ENCODE results near the gene IER3.
"Not testable (repeated sequence)": the region's sequence is repeated elsewhere in the genome, so short reads cannot be mapped to it uniquely, and the experiment has no call there.

The IER3 gene

GRCh38 chr6:30722280-30723112, 21.9 kb downstream of the IER3 start:
- DNase-seq, result peak; percentile 58 to 84 (median 69)

DNA sequence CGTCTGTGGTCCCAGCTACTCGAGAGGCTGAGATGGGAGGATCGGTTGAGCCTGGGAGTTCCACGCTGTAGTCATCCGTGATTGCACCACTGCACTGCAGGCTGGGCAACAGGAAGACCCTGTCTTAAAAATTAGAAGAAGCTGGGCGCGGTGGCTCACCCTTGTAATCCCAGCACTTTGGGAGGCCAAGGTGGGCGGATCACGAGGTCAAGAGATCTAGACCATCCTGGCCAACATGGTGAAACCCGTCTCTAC, 22.4 kb downstream of the IER3 start:
- DNase-seq, result not testable (repeated sequence)

- DNase-seq, result peak; percentile 89 to 93 (median 91)
Measured at GRCh38 chr6:30721198-30722024, 22.9 kb downstream of the IER3 start.

DNA sequence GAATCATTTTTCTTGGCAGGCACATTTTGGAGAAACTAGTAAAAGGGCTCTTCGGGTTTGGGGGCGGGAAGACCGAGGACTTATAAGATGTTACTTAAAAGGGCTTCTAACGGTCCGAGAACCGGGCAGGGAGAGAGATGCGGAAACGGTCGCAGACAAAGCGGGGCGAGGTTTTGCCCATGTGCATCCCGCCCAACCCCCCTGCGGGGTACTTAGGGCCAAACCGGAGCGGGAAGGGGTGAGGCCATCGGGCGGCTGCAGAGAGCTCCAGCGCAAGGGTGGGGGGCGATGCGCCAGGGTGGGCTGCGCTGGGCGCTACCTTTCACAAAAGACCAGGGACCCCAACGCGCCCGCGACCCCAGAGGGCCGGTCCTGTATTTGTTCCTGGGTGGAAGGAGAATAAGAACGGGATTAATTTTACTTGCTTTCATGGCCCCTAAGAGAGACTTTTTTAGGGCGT, 23.6 kb downstream of the IER3 start:
- peak; percentile 64 to 88 (median 78) for DNase-seq

DNA sequence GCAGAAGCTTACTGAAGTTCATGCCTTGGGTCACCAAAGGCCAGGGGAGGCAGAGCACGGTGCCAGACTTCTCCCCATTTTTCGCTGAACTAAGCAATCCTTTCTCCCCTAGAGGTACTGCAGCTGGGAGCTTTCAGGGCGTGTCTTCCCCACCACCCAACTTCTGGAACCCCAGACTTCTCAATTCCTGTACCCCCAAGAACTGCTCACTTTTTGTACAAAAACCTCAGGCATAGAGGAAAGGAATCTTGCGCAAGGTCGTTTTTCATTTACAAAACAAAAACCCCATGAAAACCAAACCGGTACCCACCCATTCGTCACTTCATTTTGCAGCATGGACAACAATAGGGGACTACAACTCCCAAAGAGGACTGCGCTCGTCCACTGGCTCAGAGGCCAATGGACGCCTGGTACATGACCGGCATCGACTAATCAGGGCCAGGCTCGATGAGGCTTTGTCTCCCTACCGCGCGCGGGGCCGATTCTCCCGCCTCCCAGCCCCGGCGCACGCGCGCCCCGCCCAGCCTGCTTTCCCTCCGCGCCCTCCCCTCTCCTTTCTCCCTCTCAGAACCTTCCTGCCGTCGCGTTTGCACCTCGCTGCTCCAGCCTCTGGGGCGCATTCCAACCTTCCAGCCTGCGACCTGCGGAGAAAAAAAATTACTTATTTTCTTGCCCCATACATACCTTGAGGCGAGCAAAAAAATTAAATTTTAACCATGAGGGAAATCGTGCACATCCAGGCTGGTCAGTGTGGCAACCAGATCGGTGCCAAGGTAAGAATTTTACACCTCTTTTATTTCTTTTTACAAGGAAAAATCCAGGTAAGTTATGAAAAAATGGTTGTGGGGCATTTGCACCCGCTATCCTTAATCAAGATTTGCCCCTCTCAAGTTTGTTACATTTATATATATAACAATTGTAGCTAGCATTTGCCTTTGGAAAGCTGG, 24.3 kb downstream of the IER3 start, which contains the start of gene TUBB:
Gene TUBB (plus strand): TSS at position 562 of the 947 bp plus-strand sequence. CDS start 155 bp downstream, at position 717.
- peak; percentile 95 to 99 (median 95) for DNase-seq

DNA sequence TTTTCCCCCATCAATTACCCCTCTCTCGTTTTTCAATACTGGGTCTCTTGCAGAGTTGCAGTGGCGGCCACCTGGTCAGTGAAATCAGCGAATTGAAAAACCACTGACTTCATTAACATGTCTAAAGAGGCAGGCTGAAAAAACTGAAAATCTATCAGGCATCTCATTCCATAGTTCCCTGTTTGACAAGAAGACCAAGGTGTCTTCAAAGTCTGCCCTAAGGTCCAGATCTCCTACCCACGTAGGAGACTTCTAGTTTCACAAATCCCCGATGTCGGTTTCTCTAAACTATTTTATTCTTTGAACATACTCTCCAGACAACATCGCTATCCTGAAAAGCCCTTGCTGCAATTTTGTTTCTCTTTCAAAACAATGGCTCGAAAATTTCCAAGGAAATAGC, 25.0 kb downstream of the IER3 start:
- DNase-seq, result peak in 1 of 3 experiments; percentile 81

GRCh38 chr6:30717845-30718720, 26.3 kb downstream of the IER3 start:
- not testable (repeated sequence) for DNase-seq

DNA sequence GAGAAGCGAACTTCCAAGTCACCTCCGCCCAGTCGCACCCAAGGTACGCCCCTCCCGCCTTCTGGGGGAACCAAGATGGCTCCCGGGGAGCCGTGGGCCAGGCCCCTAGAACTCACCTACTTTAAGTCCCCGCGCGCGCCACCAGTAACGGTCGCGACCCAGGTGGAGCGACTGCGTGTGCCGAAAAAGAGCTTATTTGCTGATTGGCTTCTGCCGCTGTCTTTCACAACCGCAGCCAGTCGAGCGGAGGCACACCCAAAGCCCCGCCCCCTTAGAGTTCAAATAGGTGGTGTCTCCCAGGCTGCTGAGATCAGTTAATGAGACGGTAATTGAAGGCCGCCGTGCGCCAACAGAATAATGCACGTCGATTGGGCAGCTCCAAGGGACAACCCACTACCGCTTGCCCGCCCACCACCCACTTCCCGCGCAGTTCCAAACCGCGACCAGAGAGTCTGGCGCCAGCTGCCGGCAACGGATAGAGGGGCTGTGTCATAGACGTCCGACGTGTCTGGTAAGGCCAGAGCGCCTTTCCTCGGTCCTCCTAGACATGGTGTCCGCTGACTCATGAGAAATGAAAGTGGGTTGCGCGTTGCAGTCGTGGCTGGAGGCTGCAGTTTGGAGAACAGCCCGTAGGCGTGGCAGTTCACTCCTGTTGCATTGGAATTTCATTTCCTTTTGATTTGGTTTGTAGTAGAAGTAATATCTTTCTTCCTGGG, 27.1 kb downstream of the IER3 start, which contains the start of gene MDC1:
Gene MDC1 (minus strand): TSS at position 153 of the 716 bp plus-strand sequence. CDS start 2,106 bp downstream, outside the sequence.
- DNase-seq, result peak; percentile 97 to 99 (median 99)

DNA sequence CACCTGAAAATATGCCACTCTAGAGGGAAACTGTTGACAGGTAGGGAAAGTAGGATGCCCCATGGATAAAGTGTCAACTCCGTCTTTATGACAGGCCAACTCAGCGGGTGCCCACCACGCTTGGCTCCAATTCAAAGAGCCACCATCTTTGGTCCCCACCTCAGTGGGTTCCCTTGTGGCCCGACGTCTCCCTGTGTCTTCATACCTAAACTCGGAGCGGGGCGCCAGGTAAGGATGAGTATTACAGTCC, 27.5 kb downstream of the IER3 start:
- no peak for DNase-seq

- no peak for DNase-seq
Measured at GRCh38 chr6:30714263-30714662, 30.1 kb downstream of the IER3 start.

DNA sequence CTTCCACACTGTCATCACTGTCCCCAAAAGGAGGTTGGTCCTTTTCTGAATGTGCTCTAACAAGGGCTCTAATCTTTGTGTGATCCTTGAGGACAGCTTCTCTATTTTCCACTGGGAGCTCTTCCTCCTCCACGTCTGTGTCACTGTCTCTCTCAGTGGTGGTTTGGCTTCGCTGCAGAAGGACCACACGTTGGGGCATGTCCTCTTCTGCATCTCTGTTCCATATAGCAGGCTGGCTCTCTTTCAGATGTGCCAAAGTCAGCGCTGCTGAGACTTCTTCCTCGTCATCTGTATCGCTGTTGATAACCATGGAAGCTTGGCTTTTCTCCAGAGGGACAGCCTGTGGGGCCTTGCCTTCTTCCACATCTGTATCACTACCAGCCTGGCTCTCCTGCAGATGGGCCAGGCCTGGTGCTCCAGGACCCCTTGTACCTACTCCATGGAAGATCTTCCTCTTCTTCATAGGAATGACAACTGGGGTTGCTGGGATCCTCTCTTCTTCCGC, 31.9 kb downstream of the IER3 start:
- DNase-seq, result no peak

DNA sequence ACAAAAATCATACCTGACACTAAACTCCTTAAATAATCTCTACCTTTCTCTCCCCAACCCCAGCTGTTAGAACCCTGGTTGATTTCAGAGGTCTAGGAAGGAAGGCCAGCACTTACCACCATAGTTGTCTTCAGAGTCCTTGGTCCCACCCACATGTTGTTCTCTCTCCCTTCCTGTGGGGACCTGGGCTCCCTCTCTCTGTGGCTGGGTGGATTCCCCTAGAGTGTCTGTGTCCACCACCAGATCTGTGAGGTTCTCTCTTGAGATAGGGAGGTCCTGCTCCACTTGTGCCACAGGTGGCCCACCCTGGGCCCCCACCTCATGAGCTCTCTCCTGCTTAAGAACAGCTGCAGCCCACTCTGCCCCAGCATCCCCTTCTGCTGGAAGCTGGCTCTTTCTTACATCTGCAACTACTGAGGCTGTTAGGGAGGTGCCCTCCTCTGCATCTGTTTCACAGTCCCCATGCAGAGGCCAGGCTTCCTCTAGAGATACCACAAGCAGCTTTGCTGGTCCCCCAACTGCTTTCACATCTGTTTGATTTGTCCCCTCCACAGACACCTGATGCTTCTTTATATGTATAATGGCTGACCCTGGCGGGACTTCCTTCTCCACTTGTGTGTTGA, 32.5 kb downstream of the IER3 start:
- no peak for DNase-seq

DNA sequence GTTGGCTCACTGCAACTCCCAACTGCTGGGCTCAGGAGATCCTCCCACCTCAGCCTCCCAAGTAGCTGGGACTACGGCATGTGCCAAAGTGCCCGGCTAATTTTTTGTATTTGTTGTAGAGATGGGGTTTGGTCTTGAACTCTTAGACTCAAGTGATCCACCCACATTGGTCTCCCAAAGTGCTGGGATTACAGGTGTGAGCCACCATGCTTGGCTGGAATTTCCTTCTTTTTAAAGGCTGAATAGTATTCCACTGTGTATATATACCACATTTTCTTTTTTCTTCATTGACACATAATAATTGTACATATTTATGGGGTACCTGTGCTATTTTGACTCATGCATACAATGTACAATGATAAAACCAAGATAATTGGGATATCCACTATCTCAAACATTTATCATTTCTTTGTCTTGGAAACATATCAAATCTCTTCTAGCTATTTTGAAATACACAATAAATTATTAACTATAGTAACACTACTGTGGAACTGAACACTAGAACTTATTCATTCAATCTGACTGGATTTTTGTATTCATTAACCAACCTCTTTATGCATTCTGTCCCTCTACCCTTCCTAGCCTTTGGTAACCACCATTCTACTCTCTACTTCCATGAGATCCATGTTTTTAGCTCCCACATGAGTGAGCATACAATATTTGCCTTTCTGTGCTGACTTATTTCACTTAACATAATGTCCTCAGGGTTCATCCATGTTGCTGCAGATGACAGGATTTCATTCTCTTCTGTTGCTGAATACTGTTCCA, 35.1 kb downstream of the IER3 start:
- DNase-seq, result no peak

- peak; percentile 69 to 92 (median 80) for DNase-seq
Measured at GRCh38 chr6:30707281-30707850, 37.0 kb downstream of the IER3 start.

GRCh38 chr6:30705620-30706019, 38.7 kb downstream of the IER3 start:
- DNase-seq, result no peak

GRCh38 chr6:30703821-30704220, 40.5 kb downstream of the IER3 start:
- no peak for DNase-seq

GRCh38 chr6:30703011-30703410, 41.3 kb downstream of the IER3 start:
- no peak for DNase-seq

DNA sequence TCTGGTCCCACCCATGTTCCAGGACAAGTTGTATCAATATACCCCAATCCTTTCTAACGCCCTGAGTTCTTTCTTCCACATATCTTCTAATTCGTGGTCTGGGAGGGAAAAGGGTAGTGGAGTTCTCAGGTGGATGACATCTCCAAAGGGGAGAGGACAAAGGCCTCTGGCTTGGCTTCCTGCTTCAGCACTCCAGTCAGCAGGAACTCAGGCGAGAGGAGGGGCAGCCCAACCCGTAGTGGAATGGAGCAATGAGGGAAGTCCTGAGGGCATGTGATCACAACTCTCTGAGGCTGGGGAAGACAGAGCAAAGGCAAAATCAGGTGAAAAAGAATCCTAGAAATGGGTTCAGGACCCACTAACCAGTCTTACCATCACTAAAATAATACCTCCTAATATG, 44.0 kb downstream of the IER3 start:
- DNase-seq, result no peak

DNA sequence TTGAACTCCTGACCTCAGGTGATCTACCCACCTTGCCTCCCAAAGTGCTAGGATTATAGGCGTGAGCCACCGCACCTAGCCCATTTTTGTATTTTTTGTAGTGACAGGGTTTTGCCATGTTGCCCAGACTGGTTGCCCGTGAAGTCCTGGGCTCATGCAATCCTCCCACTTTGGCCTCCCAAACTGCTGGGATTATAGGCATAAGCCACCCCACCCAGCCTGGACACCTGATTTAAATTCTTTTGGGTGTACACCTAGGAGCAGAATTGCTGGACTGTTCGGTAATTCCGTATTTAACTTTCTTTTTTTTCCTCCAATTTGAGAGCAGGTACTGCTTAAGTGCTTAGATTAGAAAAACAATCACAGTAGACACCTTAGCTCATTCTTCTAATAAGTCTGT, 47.9 kb downstream of the IER3 start:
- DNase-seq, result no peak
